Spinal cord (tissue), 10 donors: ENCODE data around the gene SEMG1. TPM values are rescaled to one million over a fixed set of nuclear protein-coding genes. Genes with fewer than 3 reads are reported as not detected.

Experiments
- DNase-seq, 6 donors: peaks; one replicate each; pipeline versions ENCODE4 v3.0.0 to v3.0.0-alpha.2; 2013 to 2015; ENCODE audit warnings: low spot score in 6 of 6, low read depth in 4 of 6
- H3K27ac ChIP-seq: one replicate; pipeline ENCODE4 v1.5.1; 2013; ENCODE audit warnings: low read depth, low read length, control low read depth
- H3K27me3 ChIP-seq: one replicate; pipeline ENCODE4 v1.6.1; 2013; ENCODE audit warnings: low read length; ENCODE audit not compliant: control insufficient read depth, insufficient read depth
- H3K36me3 ChIP-seq: one replicate; pipeline ENCODE4 v1.6.1; 2013; ENCODE audit warnings: low read length; ENCODE audit not compliant: control insufficient read depth, insufficient read depth
- H3K4me1 ChIP-seq: one replicate; pipeline ENCODE4 v1.6.1; 2013; ENCODE audit warnings: low read length; ENCODE audit not compliant: control insufficient read depth, insufficient read depth
- H3K4me3 ChIP-seq: one replicate; pipeline ENCODE4 v1.5.1; 2013; ENCODE audit warnings: low read depth, low read length, control low read depth
- H3K9me3 ChIP-seq: one replicate; pipeline ENCODE4 v1.6.1; 2013; ENCODE audit warnings: low read length; ENCODE audit not compliant: control insufficient read depth, insufficient read depth
- WGBS: methylation state at CpG from one replicate; pipeline ENCODE4 v1.1.5; 2013; ENCODE audit warnings: missing lambda C conversion rate; ENCODE audit not compliant: insufficient coverage; 5-methylcytosine and 5-hydroxymethylcytosine counted together
- polyA plus RNA-seq, 2 donors: library from polyadenylated mRNA; unstranded; fragments of 120-200 nt; gene quantifications; one replicate each; pipeline ENCODE4 v1.2.1, GENCODE V29; 2013; ENCODE audit not compliant: insufficient read length in 2 of 2
- total RNA-seq, 2 donors: library from RNA; depleted of rRNA in 1 of 2; stranded (reverse); fragments of 120-200 nt in 1 of 2; fragments of >200 nt in 1 of 2; gene quantifications; one replicate each; pipeline versions ENCODE4 v1.2.3 to v1.2.4, GENCODE V29; 2013 to 2014
- donor health status: healthy.

The SEMG1 gene
- total and polyA plus RNA-seq, 4 donors: not detected

- H3K9me3 ChIP-seq: no peaks in the 10 kb centered on the region
- H3K27ac ChIP-seq: no peak overlapping the region
- no peaks in the 10 kb centered on the region for H3K36me3 ChIP-seq
- H3K4me1 ChIP-seq: no peaks in the 10 kb centered on the region
- 76% methylated on average over 2 of the region's 2 CpGs for WGBS
- peak in 1 of 6 donors; percentile 2 for DNase-seq
- H3K4me3 ChIP-seq: no peak overlapping the region
- no peaks in the 10 kb centered on the region for H3K27me3 ChIP-seq
Measured at GRCh38 chr20:45181639-45182038, 25.2 kb upstream of the SEMG1 start.

GRCh38 chr20:45183084-45183483 lies 23.7 kb upstream of the SEMG1 start:
- no peak overlapping the region for H3K4me3 ChIP-seq
- no peak for DNase-seq
- WGBS: 100% methylated on average over 1 of the region's 2 CpGs

GRCh38 chr20:45187693-45188092 lies 19.1 kb upstream of the SEMG1 start:
- Histone ChIP-seq H3K4me3 (no peak overlapping the region), H3K36me3 (no peaks in the 10 kb centered on the region), H3K27ac (no peak overlapping the region), H3K4me1 (no peaks in the 10 kb centered on the region), H3K9me3 (no peaks in the 10 kb centered on the region), H3K27me3 (no peaks in the 10 kb centered on the region)
- 87% methylated on average over 2 of the region's 2 CpGs for WGBS
- no peak for DNase-seq

More at GRCh38 chr20:45183084-45183483, 23.7 kb upstream of the SEMG1 start:
- Histone ChIP-seq H3K27me3 (no peaks in the 10 kb centered on the region), H3K27ac (no peak overlapping the region), H3K36me3 (no peaks in the 10 kb centered on the region), H3K4me1 (no peaks in the 10 kb centered on the region), H3K9me3 (no peaks in the 10 kb centered on the region)

- Histone ChIP-seq H3K9me3 (no peaks in the 10 kb centered on the region), H3K27ac (no peak overlapping the region), H3K27me3 (no peaks in the 10 kb centered on the region), H3K36me3 (no peaks in the 10 kb centered on the region), H3K4me1 (no peaks in the 10 kb centered on the region), H3K4me3 (no peak overlapping the region)
- 88% methylated on average over 2 of the region's 3 CpGs for WGBS
- DNase-seq: no peak
Measured at GRCh38 chr20:45189067-45189609, 17.7 kb upstream of the SEMG1 start.

GRCh38 chr20:45189861-45190260 lies 17.0 kb upstream of the SEMG1 start:
- WGBS: no CpG with 5 or more reads among the region's 3 CpGs
- Histone ChIP-seq H3K4me1 (no peaks in the 10 kb centered on the region), H3K9me3 (no peaks in the 10 kb centered on the region), H3K4me3 (no peak overlapping the region), H3K27ac (no peak overlapping the region), H3K36me3 (no peaks in the 10 kb centered on the region), H3K27me3 (no peaks in the 10 kb centered on the region)
- no peak for DNase-seq

- DNase-seq: no peak
- 100% methylated on average over 2 of the region's 3 CpGs for WGBS
Measured at GRCh38 chr20:45191926-45192325, 14.9 kb upstream of the SEMG1 start.

GRCh38 chr20:45193331-45193730 lies 13.5 kb upstream of the SEMG1 start:
- no peak overlapping the region for H3K27ac ChIP-seq
- H3K36me3 ChIP-seq: no peaks in the 10 kb centered on the region

More at GRCh38 chr20:45191926-45192325, 14.9 kb upstream of the SEMG1 start:
- Histone ChIP-seq H3K9me3 (no peaks in the 10 kb centered on the region), H3K36me3 (no peaks in the 10 kb centered on the region), H3K27ac (no peak overlapping the region), H3K4me3 (no peak overlapping the region), H3K27me3 (no peaks in the 10 kb centered on the region), H3K4me1 (no peaks in the 10 kb centered on the region)

GRCh38 chr20:45209924-45210323 lies 3.1 kb downstream of the SEMG1 start:
- Histone ChIP-seq H3K36me3 (no peaks in the 10 kb centered on the region), H3K4me1 (no peaks in the 10 kb centered on the region), H3K4me3 (no peak overlapping the region), H3K27me3 (no peaks in the 10 kb centered on the region), H3K9me3 (no peaks in the 10 kb centered on the region), H3K27ac (no peak overlapping the region)
- no peak for DNase-seq
- WGBS: no CpG with 5 or more reads among the region's 1 CpG

More at GRCh38 chr20:45193331-45193730, 13.5 kb upstream of the SEMG1 start:
- 100% methylated on average over 1 of the region's 2 CpGs for WGBS
- no peaks in the 10 kb centered on the region for H3K9me3 ChIP-seq
- no peaks in the 10 kb centered on the region for H3K27me3 ChIP-seq
- no peak for DNase-seq
- no peaks in the 10 kb centered on the region for H3K4me1 ChIP-seq
- H3K4me3 ChIP-seq: no peak overlapping the region

GRCh38 chr20:45211569-45212474 lies 5.0 kb downstream of the SEMG1 start:
- Histone ChIP-seq H3K9me3 (no peaks in the 10 kb centered on the region), H3K36me3 (no peaks in the 10 kb centered on the region), H3K27ac (no peak overlapping the region), H3K4me1 (no peaks in the 10 kb centered on the region), H3K27me3 (no peaks in the 10 kb centered on the region), H3K4me3 (no peak overlapping the region)
- no peak for DNase-seq

- WGBS: no CpG with 5 or more reads among the region's 3 CpGs
- H3K27ac ChIP-seq: no peak overlapping the region
- no peak overlapping the region for H3K4me3 ChIP-seq
- H3K9me3 ChIP-seq: no peaks in the 10 kb centered on the region
- peak in 1 of 6 donors; percentile 35 for DNase-seq
- H3K36me3 ChIP-seq: no peaks in the 10 kb centered on the region
- no peaks in the 10 kb centered on the region for H3K4me1 ChIP-seq
- H3K27me3 ChIP-seq: no peaks in the 10 kb centered on the region
Measured at GRCh38 chr20:45212836-45213235, 6.0 kb downstream of the SEMG1 start.
